Lung (tissue), 12 donors: Measurements from ENCODE around the gene GABRQ. TPM values are rescaled to one million over a fixed set of nuclear protein-coding genes. Genes with fewer than 3 reads are reported as not detected.
"Not testable (repeated sequence)": the region's sequence is repeated elsewhere in the genome, so short reads cannot be mapped to it uniquely, and the experiment has no call there.

Experiments
- ATAC-seq: fragments of 200-7000 bp; cut with Tn5 transposase; one replicate; pipeline ENCODE4 v1.9.1; 2020; ENCODE audit warnings: moderate number of reproducible peaks; ENCODE audit not compliant: insufficient read depth, low FRiP score
- DNase-seq, 3 donors: peaks; one replicate each; pipeline ENCODE4 v3.0.0-alpha.2; 2013 to 2017
- H3K27ac ChIP-seq, 2 donors: one replicate each; pipeline ENCODE4 v1.5.1; 2013; ENCODE audit warnings: mild to moderate bottlenecking in 2 of 2, moderate library complexity in 2 of 2, control low read depth in 1 of 2, inconsistent platforms in 1 of 2, low read depth in 1 of 2, low read length in 1 of 2
- H3K27me3 ChIP-seq, 3 donors: one replicate each; pipeline ENCODE4 v1.5.1; 2013; ENCODE audit warnings: low read length in 2 of 3; ENCODE audit not compliant: control insufficient read depth in 3 of 3, insufficient read depth in 3 of 3
- H3K36me3 ChIP-seq, 4 donors: one replicate each; pipeline ENCODE4 v1.5.1; 2013; ENCODE audit warnings: low read length in 4 of 4, mild to moderate bottlenecking in 1 of 4, moderate library complexity in 1 of 4; ENCODE audit not compliant: control insufficient read depth in 4 of 4, insufficient read depth in 4 of 4
- H3K4me1 ChIP-seq, 5 donors: one replicate each; pipeline ENCODE4 v1.5.1; 2013; ENCODE audit warnings: low read length in 5 of 5, mild to moderate bottlenecking in 2 of 5, moderate library complexity in 1 of 5; ENCODE audit not compliant: control insufficient read depth in 5 of 5, insufficient read depth in 5 of 5
- H3K4me3 ChIP-seq: one replicate; pipeline ENCODE4 v1.5.1; 2013; ENCODE audit warnings: mild to moderate bottlenecking, control low read depth, moderate library complexity
- H3K9ac ChIP-seq, 2 donors: one replicate each; pipeline ENCODE4 v1.5.1; 2013; ENCODE audit warnings: low read length in 2 of 2, control low read depth in 1 of 2; ENCODE audit not compliant: insufficient read depth in 1 of 2
- H3K9me3 ChIP-seq, 4 donors: one replicate each; pipeline ENCODE4 v1.5.1; 2013; ENCODE audit warnings: low read length in 3 of 4, mild to moderate bottlenecking in 1 of 4, moderate library complexity in 1 of 4; ENCODE audit not compliant: control insufficient read depth in 4 of 4, insufficient read depth in 3 of 4
- WGBS, 2 donors: extraction: QIAGEN DNeasy Blood & Tissue Kit; methylation state at CpG; one replicate each; pipeline ENCODE4 v1.1.7; 2013; 5-methylcytosine and 5-hydroxymethylcytosine counted together
- polyA plus RNA-seq, 2 donors: library from polyadenylated mRNA; stranded (reverse); fragments of 200-250 nt; gene quantifications; one replicate each; pipeline ENCODE4 v1.2.1, GENCODE V29; 2013
- total RNA-seq, 2 donors: library from RNA; depleted of rRNA in 1 of 2; stranded (reverse); fragments of >200 nt in 1 of 2; gene quantifications; one replicate each; pipeline ENCODE4 v1.2.1, GENCODE V29; 2014 to 2021
- TF ChIP-seq, protein P1 (sequence below): IDR thresholded peaks from 2 replicates; pipeline ENCODE4 v1.5.1; 2012; ENCODE audit warnings: mild to moderate bottlenecking; ENCODE audit errors: control extremely low read depth, extremely low read depth
- donor health status: control.
- donor health status: control.
- donor health status: Bipolar disorder and iron deficiency.
- donor health status: healthy.
- donor health status: DM: yes; HTN: yes; CAD: no.

Gene GABRQ
- total and polyA plus RNA-seq, 4 donors: 0.09 TPM; not detected in 3

GRCh38 chrX:152658302-152658701 lies 20.6 kb downstream of the GABRQ start:
- DNase-seq (no peak), ATAC-seq (no peak)
- no peak overlapping the region for H3K27ac ChIP-seq
- no peak overlapping the region for H3K9ac ChIP-seq
- H3K4me3 ChIP-seq: no peak overlapping the region
- no peaks in the 10 kb centered on the region for H3K4me1 ChIP-seq
- TF ChIP-seq, protein P1, sequence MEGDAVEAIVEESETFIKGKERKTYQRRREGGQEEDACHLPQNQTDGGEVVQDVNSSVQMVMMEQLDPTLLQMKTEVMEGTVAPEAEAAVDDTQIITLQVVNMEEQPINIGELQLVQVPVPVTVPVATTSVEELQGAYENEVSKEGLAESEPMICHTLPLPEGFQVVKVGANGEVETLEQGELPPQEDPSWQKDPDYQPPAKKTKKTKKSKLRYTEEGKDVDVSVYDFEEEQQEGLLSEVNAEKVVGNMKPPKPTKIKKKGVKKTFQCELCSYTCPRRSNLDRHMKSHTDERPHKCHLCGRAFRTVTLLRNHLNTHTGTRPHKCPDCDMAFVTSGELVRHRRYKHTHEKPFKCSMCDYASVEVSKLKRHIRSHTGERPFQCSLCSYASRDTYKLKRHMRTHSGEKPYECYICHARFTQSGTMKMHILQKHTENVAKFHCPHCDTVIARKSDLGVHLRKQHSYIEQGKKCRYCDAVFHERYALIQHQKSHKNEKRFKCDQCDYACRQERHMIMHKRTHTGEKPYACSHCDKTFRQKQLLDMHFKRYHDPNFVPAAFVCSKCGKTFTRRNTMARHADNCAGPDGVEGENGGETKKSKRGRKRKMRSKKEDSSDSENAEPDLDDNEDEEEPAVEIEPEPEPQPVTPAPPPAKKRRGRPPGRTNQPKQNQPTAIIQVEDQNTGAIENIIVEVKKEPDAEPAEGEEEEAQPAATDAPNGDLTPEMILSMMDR: no peak
- H3K27me3 ChIP-seq: peaks cover 0 to 3% (median 0%) of the 10 kb centered on the region in 3 donors
- peaks cover 0 to 7% (median 0%) of the 10 kb centered on the region in 4 donors for H3K9me3 ChIP-seq
- H3K36me3 ChIP-seq: no peaks in the 10 kb centered on the region
- 36 to 46% methylated on average over 2 of the region's 2 CpGs for WGBS, 2 donors

- Histone ChIP-seq H3K9ac (no peak overlapping the region), H3K27me3 (peaks cover 0 to 3% (median 0%) of the 10 kb centered on the region in 3 donors), H3K4me3 (no peak overlapping the region), H3K36me3 (no peaks in the 10 kb centered on the region), H3K27ac (no peak overlapping the region), H3K4me1 (no peaks in the 10 kb centered on the region), H3K9me3 (peaks cover 0 to 13% (median 5%) of the 10 kb centered on the region in 4 donors)
- ATAC-seq (no peak), DNase-seq (no peak)
- 46 to 92% methylated on average over 3 to 4 of the region's 4 CpGs for WGBS, 2 donors
- TF ChIP-seq, protein P1: no peak
Observed at GRCh38 chrX:152663086-152663485, 25.4 kb downstream of the GABRQ start.

GRCh38 chrX:152674135-152674534 lies 36.4 kb downstream of the GABRQ start:
- H3K4me1 ChIP-seq: no peaks in the 10 kb centered on the region
- TF ChIP-seq, protein P1: no peak
- no peaks in the 10 kb centered on the region for H3K9me3 ChIP-seq
- H3K27me3 ChIP-seq: no peaks in the 10 kb centered on the region
- DNase-seq: no peak
- ATAC-seq: no peak
- WGBS, 2 donors: 67 to 71% methylated on average over 2 of the region's 2 CpGs
- H3K9ac ChIP-seq: no peak overlapping the region
- no peak overlapping the region for H3K27ac ChIP-seq
- no peaks in the 10 kb centered on the region for H3K36me3 ChIP-seq
- H3K4me3 ChIP-seq: no peak overlapping the region

DNA sequence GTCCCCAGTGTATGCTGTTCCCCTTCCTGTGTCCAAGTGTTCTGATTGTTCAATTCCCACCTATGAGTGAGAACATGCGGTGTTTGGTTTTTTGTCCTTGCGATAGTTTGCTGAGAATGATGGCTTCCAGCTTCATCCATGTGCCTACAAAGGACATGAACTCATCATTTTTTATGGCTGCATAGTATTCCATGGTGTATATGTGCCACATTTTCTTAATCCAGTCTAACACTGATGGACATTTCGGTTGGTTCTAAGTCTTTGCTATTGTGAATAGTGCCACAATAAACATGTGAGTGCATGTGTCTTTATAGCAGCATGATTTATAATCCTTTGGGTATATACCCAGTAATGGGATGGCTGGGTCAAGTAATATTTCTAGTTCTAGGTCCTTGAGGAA lies 37.0 kb downstream of the GABRQ start:
- not testable (repeated sequence) for H3K9me3 ChIP-seq, DNase-seq, H3K9ac ChIP-seq, H3K27me3 ChIP-seq, H3K27ac ChIP-seq, ATAC-seq, H3K4me1 ChIP-seq, H3K36me3 ChIP-seq, H3K4me3 ChIP-seq
- whole genome bisulfite sequencing, 2 donors: 86 to 100% methylated on average over 2 to 3 of the region's 3 CpGs

DNA sequence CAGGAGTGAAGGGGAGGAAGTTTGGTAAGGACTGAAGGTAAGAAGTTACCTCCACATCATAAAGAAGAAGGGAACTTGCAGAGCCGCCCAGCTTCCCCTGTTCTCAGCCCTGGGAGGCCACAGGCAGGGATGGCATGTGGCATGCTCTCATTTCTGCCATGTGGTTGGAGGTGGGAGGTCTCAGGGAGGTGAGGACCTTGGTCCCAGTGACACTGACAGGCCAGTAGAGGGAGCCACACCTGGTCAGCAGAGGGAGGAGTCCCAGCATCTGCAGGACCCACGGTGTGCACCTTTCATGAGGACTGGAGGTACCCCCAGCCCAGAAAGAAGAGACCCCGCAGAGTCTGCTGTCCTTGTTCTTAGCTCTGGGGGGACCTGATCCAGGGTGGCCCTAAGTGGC lies 43.3 kb downstream of the GABRQ start:
- not testable (repeated sequence) for DNase-seq, H3K36me3 ChIP-seq, H3K4me3 ChIP-seq, H3K27me3 ChIP-seq, ATAC-seq, H3K4me1 ChIP-seq, H3K9ac ChIP-seq, H3K9me3 ChIP-seq, H3K27ac ChIP-seq
- WGBS, 2 donors: no CpG with 5 or more reads among the region's 3 CpGs

- not testable (repeated sequence) for ATAC-seq, H3K36me3 ChIP-seq, H3K4me1 ChIP-seq, DNase-seq, H3K9ac ChIP-seq, H3K9me3 ChIP-seq, H3K27ac ChIP-seq, H3K4me3 ChIP-seq, H3K27me3 ChIP-seq
- 87% methylated on average over 7 of the region's 34 CpGs; no CpG with 5 or more reads in 1 of the 2 donors for WGBS, 2 donors
Observed at GRCh38 chrX:152697952-152698931, 60.5 kb downstream of the GABRQ start, which contains the start of gene MAGEA3. TSS of gene MAGEA3 (plus strand) at chrX:152698794. CDS start at chrX:152700833, 2,039 bp downstream.
